ENCODE measurements around the gene MYO9A. TPM values are rescaled to one million over a fixed set of nuclear protein-coding genes. Genes with fewer than 3 reads are reported as not detected.

Gene MYO9A
- total and polyA plus RNA-seq, 11 donors = 3.2 to 33.9 (median 29.9) TPM

- H3K36me3 ChIP-seq = no peaks in the 10 kb centered on the region
- H3K4me3 ChIP-seq = no peak overlapping the region
- no peak for DNase-seq
- intact Hi-C loops (cut with DNase I) = loop anchor here in 1 of 10 donors (10.0 kb wide), 1 partner anchor 685 kb away; no protein-coding TSS in a partner anchor
- TF ChIP-seq CTCF (IDR thresholded peaks at IDR 0.05) (no peak), POLR2A (IDR thresholded peaks at IDR 0.05) (no peak)
- H3K27me3 ChIP-seq = no peaks in the 10 kb centered on the region
- H3K27ac ChIP-seq = no peak overlapping the region
- 93 to 99% (median 97%) methylated on average over 4 of the region's 4 CpGs for WGBS, 4 donors
- peaks cover 0 to 7% (median 0%) of the 10 kb centered on the region in 12 donors for H3K4me1 ChIP-seq
- ATAC-seq = no peak
- no peaks in the 10 kb centered on the region for H3K9me3 ChIP-seq
Measured at GRCh38 chr15:72130272-72130671, 12.3 kb upstream of the MYO9A start.

GRCh38 chr15:72128359-72128758 lies 10.4 kb upstream of the MYO9A start:
- intact Hi-C loops (cut with DNase I) = no loop called here
- Histone ChIP-seq H3K4me1 (peaks cover 0 to 15% (median 2%) of the 10 kb centered on the region in 12 donors), H3K36me3 (no peaks in the 10 kb centered on the region), H3K27me3 (no peaks in the 10 kb centered on the region), H3K4me3 (no peak overlapping the region), H3K27ac (no peak overlapping the region), H3K9me3 (no peaks in the 10 kb centered on the region)
- no peak for DNase-seq
- no peak for TF ChIP-seq CTCF (IDR thresholded peaks at IDR 0.05)
- no peak for ATAC-seq

GRCh38 chr15:72127724-72128322 lies 9.9 kb upstream of the MYO9A start:
- Histone ChIP-seq H3K4me3 (no peak overlapping the region), H3K36me3 (no peaks in the 10 kb centered on the region), H3K27me3 (no peaks in the 10 kb centered on the region), H3K27ac (no peak overlapping the region), H3K9me3 (no peaks in the 10 kb centered on the region), H3K4me1 (peaks cover 0 to 15% (median 2%) of the 10 kb centered on the region in 12 donors)
- no peak for DNase-seq
- intact Hi-C loops (cut with DNase I) = no loop called here
- ATAC-seq = no peak
- TF ChIP-seq CTCF (IDR thresholded peaks at IDR 0.05) = no peak
- no peak for TF ChIP-seq POLR2A (IDR thresholded peaks at IDR 0.05)
- whole genome bisulfite sequencing, 4 donors = 47 to 69% (median 60%) methylated on average over 2 of the region's 2 CpGs

- peaks cover 0 to 10% (median 2%) of the 10 kb centered on the region in 12 donors for H3K4me1 ChIP-seq
- DNase-seq (no peak), ATAC-seq (no peak)
- H3K4me3 ChIP-seq = no peak overlapping the region
- H3K27ac ChIP-seq = no peak overlapping the region
- intact Hi-C loops (cut with DNase I) = no loop called here
- TF ChIP-seq CTCF (IDR thresholded peaks at IDR 0.05) = no peak
- no peak for TF ChIP-seq POLR2A (IDR thresholded peaks at IDR 0.05)
- WGBS, 4 donors = 17 to 32% (median 27%) methylated on average over 1 of the region's 1 CpG
- H3K36me3 ChIP-seq = no peaks in the 10 kb centered on the region
- no peaks in the 10 kb centered on the region for H3K27me3 ChIP-seq
- H3K9me3 ChIP-seq = no peaks in the 10 kb centered on the region
Measured at GRCh38 chr15:72124218-72124617, 6.3 kb upstream of the MYO9A start.

All from heart left ventricle (tissue), 16 donors.